GM20431 (cell line): ENCODE results near the gene AIMP2.
"Not testable (repeated sequence)": the region's sequence is repeated elsewhere in the genome, so short reads cannot be mapped to it uniquely, and the experiment has no call there.

Source experiments
- in situ Hi-C: fragments of 300-500 bp; cut with MseI, MboI; formaldehyde crosslinking; loops from one replicate; pipeline ENCODE4 v1.15.0; 2020; ENCODE audit warnings: low sequenced_read_pairs; ENCODE audit not compliant: unreplicated experiment

The AIMP2 gene

DNA sequence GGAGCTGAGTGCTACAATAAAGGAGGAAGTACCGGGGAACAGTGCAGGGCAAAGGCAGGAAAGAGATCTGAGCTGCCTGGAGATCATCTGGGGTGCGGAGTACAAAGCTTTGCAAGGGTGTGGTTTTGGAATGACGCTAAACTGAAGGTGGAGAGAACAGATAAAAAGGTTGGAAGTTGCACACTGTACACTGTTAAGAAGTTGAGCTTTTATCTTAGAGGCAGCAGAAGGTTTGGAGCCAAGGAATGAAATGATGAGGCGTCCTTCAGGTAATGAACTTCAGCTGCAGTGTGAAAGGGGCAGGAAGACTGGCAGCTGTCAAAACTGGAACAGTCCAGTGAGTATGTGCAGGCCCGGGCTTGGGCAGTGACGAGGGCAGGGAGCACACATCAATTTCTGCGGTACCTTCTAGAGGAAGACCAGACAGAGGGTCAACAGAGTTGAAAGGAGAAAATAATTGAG lies 14.9 kb downstream of the AIMP2 start:
- in situ Hi-C loops = no loop called here

DNA sequence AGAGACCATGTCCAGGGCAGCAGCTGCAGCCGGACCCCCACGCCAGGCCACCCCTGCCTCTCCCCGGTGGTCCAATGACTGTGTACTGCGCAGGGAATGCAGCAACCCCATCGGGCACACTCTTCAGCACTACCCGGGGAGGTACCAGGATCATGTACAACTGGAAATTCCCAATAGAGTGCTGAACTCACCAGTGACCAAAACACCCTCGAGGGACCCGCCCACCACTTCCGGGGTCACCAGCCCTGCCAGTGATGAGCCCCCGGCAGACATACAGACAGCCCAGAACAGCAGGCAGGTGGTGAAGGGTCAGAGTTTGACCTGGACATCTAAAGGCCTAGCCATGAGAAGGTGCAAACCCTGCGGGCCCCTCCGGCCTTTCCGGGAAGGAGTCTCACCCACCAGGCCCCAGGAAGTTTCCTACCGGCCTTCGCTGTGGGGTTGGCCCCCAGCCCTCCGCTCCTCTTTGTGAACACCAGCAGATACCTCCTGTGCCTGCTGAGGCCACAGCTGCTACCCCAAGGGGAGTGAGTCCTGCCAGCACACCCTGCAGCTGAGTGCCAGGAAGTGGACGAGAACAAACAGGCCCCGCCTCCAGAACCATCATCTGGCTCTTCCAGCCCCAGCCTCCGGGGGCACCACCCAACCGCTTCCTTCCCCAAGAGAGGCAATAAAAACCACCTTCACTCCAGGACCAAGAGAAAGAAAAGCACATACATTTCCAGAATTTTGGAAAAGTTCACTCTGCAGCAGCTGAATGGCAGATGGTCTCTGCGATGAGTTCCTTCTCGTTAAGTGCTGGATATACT lies 17.1 kb downstream of the AIMP2 start:
- in situ Hi-C loops = no loop called here

DNA sequence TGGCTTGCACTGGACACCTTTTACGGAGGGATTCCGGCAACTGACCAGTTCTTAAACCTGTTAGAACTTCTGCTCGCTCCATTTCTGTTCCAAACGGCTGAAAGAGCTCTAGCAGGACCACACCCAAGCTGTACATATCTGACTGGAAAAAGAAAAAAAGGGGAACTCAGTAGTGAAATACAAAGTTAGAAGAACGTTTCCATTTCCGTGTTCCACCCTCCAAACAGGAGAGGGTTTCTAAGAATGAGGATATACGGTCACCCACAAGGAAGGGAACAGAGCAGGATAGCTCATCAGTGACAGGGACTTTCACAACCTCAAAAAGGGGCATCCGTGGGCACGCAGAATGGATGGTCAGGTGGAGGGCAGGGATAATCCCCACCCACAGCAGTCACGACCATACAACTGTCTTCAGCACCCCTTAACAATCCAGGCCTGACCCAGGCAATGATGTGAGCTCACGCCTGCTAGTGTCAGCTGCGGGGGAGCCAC lies 17.8 kb downstream of the AIMP2 start:
- in situ Hi-C loops = no loop called here

DNA sequence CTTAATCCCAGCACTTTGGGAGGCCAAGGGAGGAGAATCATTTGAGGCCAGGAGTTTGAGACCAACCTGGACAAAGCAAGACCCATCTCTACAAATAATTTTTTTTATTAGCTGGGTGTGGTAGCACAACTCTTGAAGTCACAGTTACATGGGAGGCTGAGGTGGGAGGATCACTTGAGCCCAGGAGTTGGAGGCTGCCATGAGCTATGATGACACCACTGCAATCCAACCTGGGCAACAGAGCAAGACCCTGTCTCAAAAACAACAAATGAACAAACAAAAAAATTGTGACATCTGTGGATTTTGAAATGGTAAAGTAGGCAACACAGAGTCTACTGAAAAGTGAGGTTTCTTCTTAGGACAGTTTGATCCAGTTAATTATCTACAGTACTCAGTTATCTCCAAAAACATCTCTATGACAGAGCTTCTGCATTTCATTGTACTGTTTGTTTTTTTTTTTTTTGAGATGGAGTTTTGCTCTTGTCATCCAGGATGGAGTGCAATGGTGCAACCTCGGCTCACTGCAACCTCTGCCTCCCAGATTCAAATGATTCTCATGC lies 18.8 kb downstream of the AIMP2 start:
- in situ Hi-C loops = no loop called here

DNA sequence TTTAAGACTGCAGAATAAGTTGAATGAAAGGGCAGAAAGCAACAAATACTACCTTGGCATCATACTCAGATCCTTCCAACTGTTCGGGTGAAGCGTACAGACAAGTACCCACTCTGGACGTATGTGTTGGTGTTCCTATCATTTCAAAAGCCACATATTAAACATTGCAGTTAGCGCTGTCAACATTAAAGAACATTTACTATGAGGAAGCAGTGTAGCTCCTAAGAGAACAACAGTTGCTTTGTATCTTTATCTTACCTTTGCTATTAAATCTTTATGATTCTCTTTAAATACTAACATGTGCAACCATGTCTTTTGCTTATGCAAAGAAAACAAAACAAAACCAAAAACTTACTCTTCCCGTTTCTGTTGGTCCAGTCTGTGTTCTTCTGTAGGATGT lies 19.5 kb downstream of the AIMP2 start:
- in situ Hi-C loops = no loop called here

DNA sequence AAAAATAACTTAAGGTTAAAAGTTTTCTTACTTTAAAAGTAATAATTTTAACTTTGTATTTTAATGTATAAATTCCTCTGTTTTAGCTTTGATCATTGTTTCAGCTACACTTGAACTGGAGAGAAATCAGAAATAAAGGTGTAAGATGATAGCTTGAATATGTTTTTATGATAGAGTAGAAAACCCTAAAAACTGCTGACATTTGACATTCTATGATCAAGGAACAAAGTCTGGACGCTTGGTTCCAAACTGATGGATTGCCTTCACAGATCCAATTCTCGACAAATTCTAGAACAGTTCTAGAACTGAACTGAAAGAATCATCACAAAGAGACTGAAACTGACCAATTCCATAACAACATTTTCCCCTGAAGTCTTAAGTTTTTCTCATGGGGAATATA lies 21.9 kb downstream of the AIMP2 start, which contains the start of gene ANKRD61:
TSS of gene ANKRD61 (plus strand) at position 389 of the 400 bp plus-strand sequence. CDS start at position 389, 0 bp downstream.
- in situ Hi-C loops = no loop called here

DNA sequence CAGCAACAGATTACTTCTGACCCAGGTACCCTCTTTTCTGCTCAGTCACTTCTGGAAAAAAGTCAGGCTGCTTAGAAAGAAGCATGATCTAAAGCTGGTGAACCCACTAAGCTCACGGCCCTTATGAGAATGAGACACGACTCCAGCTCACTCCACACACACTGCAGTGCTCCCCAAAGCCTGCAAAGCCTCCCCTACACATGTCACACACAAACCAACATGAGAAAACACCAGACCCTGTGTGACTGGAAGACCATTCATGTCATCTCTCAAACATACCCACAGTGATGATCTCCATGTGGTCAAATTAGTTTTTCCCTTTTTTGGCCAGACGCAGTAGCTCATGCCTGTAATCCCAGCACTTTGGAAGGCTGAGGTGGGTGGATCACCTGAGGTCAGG lies 22.5 kb downstream of the AIMP2 start:
- in situ Hi-C loops = no loop called here

DNA sequence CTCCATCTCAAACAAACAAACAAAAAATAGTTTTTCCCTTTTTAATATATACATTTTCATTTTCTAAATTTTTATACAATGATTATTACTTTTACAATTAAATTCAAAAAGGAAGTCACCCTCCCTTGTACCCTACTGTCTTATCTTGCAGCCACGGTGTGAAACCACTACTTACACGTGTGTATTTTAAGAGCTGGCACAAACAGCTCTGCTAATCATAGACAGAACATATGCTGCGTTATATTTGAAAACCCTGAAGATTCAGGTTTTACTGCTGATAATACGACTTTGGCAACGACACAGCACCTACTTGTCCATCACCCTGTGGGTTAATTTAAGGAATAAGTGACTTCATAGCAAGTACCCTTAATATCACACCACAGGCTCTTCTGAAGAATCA lies 23.1 kb downstream of the AIMP2 start:
- in situ Hi-C loops = no loop called here

DNA sequence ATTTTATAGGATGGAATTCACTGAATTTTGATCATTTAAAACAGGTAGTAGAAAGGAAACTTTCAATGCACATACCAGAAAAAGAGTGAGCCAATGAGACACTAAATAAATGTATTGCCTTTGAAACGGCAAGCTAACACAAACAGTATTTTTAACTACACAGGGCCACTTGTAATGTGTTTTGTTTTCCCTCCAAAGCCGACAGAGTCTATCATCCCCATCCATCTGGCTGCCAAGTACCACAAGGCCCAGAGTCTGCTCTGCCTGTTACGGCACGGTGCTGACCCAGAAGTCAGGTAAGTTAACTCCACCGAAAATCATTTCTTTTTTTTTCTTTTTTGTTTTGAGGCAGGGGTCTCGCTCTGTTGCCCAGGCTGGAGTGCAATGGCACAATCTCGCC lies 23.6 kb downstream of the AIMP2 start:
- in situ Hi-C loops = no loop called here

DNA sequence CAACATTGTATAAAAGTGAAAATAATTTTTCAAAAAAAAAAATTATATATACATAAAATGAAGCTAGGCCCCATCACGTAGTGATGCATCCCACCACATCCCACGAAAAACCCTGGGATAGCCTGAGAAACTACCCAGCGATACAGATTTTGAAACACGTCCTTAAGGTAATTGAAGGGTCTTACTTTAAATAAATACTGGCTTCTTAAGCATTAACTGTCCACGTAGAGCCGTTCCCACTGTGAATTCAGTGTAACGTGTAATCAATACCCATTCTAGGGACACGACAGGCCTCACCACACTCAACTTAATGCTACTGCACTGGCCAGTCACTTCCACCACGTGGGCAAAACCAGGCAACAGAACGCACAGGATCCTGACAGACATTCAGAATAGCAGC lies 26.1 kb downstream of the AIMP2 start:
- in situ Hi-C loops = no loop called here

DNA sequence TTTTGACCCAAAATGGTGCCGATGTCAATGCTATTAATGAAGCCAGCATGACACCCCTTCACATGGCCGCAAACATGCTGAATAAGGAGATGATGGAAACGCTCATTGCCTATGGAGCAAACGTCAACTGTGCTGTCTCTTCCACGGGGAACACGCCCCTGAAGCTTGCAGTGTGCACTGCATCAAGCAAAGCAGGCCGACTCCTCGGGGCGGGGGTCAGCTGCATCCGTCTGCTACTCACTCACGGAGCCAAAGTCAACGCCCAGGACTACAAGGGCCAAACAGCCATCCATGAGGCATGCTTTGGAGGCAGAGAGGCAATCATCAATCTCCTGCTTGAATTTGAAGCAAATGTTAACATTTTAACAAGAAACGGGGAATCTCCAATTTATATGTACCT lies 26.6 kb downstream of the AIMP2 start:
- in situ Hi-C loops = no loop called here

DNA sequence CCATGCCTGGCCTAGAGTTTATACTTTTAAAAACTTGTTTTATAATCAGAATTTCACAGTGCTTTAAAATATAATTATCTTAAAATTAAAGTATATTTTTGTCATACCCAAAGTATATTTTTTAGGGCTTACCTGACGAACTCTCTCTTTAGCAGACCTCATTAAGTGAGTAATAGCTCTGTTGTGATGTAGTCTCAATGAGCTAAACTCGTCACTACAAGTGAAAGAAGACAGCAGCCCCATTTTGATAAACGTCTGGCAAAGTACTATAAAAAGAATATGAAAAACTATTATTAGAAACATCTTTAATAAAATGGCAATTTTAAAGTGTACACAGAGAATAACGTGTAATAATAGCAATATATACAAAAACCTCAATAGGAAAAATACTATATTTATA lies 40.7 kb downstream of the AIMP2 start:
- in situ Hi-C loops = no loop called here

DNA sequence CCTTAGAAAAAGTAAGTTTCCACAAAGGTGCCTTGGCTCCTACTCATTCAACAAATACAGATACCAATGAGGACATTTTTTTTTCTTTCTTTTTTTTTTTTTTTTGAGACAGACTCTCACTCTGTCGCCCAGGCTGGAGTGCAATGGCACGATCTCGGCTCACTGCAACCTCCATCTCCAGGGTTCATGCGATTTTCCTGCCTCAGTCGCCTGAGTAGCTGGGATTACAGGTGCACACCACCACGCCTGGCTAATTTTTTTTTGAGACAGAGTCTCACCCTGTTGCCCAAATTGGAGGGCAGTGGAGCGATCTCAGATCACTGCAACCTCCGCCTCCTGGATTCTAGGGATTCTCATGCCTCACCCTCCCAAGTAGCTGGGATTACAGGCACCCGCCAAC lies 42.1 kb downstream of the AIMP2 start:
- in situ Hi-C loops = not testable (repeated sequence)

DNA sequence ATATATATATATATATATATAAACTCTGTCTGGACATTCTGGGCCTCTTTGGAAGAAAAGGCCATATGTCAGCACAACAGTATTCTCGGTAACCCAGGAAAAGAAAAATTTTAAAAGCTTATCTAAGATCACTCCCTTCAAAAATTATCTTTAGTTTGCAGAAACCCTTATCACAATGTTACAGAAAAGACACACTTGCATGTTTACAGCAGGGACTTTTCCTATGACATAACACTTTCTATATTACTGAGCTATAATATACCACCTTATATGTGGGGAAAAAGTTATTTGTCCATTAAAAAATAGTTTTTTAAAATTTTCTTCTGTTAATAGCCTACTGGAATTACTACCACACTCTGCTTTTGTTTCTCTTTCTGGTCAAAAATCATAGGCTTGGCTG lies 47.5 kb downstream of the AIMP2 start:
- in situ Hi-C loops = no loop called here

DNA sequence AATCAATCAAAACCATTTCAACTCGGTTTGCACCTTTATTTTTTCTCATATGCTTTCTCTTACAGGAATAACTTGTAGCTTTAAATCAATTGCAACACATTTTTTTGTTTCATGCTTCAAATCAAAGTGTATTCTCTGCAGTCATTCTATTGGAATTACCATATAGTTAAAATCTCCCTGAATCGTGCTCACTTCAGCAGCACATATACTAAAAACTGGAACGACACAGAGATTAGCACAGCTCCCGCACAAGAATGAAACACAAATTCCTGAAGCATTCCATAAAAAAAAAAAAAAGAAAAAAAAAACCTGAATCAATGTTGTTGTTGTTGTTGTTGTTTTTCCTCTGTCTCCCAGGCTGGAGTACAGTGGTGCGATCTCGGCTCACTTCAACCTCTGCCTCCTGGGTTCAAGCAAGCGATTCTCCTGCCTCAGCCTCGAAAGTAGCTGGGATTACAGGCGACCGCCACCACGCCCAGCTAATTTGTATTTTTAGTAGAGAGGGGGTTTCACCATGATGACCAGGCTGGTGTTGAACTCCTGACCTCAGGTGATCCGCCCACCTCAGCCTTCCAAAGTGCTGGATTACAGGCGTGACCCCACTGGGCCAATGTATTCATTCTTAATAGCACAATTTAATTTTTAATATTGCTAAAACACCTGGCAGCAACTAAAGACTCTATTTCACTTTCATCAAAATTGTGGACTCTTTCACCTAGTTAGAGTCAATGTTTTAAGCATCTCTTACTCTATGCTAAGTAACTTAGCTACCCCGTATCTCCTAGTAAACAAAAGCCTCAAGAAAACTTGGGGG lies 48.5 kb downstream of the AIMP2 start:
- in situ Hi-C loops = no loop called here

DNA sequence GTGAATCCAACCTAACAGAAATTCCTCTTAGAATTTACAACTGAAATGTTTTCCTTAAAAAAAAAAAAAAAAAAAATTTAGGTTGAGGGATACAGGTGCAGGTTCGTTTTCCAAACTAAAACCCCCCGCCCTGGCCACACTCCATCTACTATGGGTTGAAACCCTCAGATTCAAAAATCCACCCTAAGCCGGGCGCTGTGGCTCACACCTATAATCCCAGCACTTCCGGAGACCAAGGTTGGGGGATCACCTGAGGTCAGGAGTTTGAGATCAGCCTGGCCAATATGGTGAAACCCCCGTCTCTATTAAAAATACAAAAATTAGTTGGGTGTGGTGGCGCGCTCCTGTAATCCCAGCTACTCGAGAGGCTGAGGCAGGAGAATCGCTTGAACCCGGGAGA lies 50.9 kb downstream of the AIMP2 start:
- in situ Hi-C loops = not testable (repeated sequence)

DNA sequence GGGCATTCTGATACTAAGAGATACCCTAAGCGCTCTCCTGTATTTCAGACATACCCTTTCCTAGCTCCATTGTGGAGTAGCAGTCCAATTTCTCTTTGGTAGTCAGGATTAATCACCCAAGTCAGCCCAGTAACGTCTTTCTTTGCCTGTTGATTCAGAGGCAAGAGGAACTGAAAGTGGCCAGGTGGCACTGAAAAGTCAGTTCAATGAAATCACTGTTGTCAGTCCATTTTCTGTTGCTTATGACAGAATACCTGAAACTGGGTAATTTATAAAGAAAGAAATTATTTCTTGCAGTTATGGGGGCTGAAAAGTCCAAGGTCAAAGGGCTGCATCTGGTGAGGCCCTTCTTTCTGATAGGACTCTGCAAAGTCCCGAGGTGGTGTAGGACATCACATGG lies 62.3 kb downstream of the AIMP2 start:
- in situ Hi-C loops = no loop called here
